ENCODE measurements around the gene NUFIP1.
A peak's percentile ranks its signal among the peaks of the same experiment; 100 is the strongest.

The NUFIP1 gene

GRCh38 chr13:44976196-44976595 is 13.1 kb downstream of the NUFIP1 start:
- Histone ChIP-seq H3K27ac (ENCODE audit: poor library complexity, severe bottlenecking) (no peak overlapping the region), H3K36me3 (ENCODE audit: low read depth) (peaks cover 75% of the 10 kb centered on the region), H3K4me1 (ENCODE audit: insufficient read depth, poor library complexity, severe bottlenecking) (no peaks in the 10 kb centered on the region), H3K4me3 (ENCODE audit: severe bottlenecking) (no peak overlapping the region), H3K27me3 (ENCODE audit: insufficient read depth, poor library complexity, severe bottlenecking) (no peaks in the 10 kb centered on the region), H3K9me3 (ENCODE audit: severe bottlenecking) (no peaks in the 10 kb centered on the region)
- ATAC-seq (ENCODE audit: low read depth) (no peak), DNase-seq (ENCODE audit: low spot score) (no peak)
- TF ChIP-seq, protein P1, sequence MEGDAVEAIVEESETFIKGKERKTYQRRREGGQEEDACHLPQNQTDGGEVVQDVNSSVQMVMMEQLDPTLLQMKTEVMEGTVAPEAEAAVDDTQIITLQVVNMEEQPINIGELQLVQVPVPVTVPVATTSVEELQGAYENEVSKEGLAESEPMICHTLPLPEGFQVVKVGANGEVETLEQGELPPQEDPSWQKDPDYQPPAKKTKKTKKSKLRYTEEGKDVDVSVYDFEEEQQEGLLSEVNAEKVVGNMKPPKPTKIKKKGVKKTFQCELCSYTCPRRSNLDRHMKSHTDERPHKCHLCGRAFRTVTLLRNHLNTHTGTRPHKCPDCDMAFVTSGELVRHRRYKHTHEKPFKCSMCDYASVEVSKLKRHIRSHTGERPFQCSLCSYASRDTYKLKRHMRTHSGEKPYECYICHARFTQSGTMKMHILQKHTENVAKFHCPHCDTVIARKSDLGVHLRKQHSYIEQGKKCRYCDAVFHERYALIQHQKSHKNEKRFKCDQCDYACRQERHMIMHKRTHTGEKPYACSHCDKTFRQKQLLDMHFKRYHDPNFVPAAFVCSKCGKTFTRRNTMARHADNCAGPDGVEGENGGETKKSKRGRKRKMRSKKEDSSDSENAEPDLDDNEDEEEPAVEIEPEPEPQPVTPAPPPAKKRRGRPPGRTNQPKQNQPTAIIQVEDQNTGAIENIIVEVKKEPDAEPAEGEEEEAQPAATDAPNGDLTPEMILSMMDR (IDR thresholded peaks at IDR 0.05; ENCODE audit: poor library complexity, severe bottlenecking) = no peak

DNA sequence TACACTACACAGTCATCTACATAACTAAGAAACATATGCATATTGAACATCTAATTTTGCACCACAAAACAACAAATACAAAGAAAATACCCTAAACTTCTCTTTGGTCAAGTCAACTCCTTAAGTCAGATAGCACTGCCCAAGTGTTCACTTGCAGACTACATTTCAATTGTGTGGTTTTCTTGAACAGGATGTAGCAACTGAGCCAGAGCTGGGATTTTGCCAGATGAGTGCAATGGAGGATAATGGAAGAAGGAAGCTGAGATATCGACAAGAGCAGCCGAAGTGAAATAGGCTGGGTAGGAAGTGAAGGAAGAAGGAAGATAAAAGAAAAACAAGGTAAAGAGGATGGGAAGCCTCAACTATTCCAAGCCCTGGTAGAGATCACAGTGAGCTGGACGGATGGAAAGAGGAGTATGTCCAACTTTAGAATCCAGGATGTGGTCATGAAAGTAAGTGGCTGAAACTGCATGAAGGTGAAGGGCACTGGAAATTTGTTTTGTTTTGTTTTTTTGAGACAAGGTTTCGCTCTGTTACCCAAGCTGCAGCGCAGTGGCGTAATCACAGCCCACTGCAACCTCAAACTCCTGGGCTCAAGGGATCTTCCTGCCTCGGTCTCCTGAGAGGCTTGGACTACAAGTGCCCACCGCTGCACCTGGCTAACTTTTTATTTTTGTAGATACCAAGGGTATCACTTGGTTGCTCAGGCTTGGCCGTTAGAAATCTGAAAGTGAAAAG is 15.0 kb downstream of the NUFIP1 start:
- no peak for DNase-seq (ENCODE audit: low spot score)
- no peak for ATAC-seq (ENCODE audit: low read depth)
- Histone ChIP-seq H3K36me3 (ENCODE audit: low read depth) (peaks cover 63% of the 10 kb centered on the region), H3K4me3 (ENCODE audit: severe bottlenecking) (no peak overlapping the region), H3K9me3 (ENCODE audit: severe bottlenecking) (no peaks in the 10 kb centered on the region), H3K27ac (ENCODE audit: poor library complexity, severe bottlenecking) (no peak overlapping the region), H3K4me1 (ENCODE audit: insufficient read depth, poor library complexity, severe bottlenecking) (no peaks in the 10 kb centered on the region), H3K27me3 (ENCODE audit: insufficient read depth, poor library complexity, severe bottlenecking) (no peaks in the 10 kb centered on the region)
- TF ChIP-seq, protein P1 (IDR thresholded peaks at IDR 0.05; ENCODE audit: poor library complexity, severe bottlenecking) = no peak

- H3K36me3 ChIP-seq (ENCODE audit: low read depth) = peaks cover 63% of the 10 kb centered on the region
Observed at GRCh38 chr13:44972956-44973581, 16.2 kb downstream of the NUFIP1 start.

GRCh38 chr13:44971656-44972595 is 17.3 kb downstream of the NUFIP1 start:
- ATAC-seq (ENCODE audit: low read depth) (no peak), DNase-seq (ENCODE audit: low spot score) (no peak)
- peaks cover 55% of the 10 kb centered on the region for H3K36me3 ChIP-seq (ENCODE audit: low read depth)
- H3K27ac ChIP-seq (ENCODE audit: poor library complexity, severe bottlenecking) = no peak overlapping the region
- TF ChIP-seq, protein P1 (IDR thresholded peaks at IDR 0.05; ENCODE audit: poor library complexity, severe bottlenecking) = no peak
- H3K9me3 ChIP-seq (ENCODE audit: severe bottlenecking) = no peaks in the 10 kb centered on the region
- H3K4me3 ChIP-seq (ENCODE audit: severe bottlenecking) = no peak overlapping the region
- no peaks in the 10 kb centered on the region for H3K27me3 ChIP-seq (ENCODE audit: insufficient read depth, poor library complexity, severe bottlenecking)
- H3K4me1 ChIP-seq (ENCODE audit: insufficient read depth, poor library complexity, severe bottlenecking) = no peaks in the 10 kb centered on the region

More at GRCh38 chr13:44972956-44973581, 16.2 kb downstream of the NUFIP1 start:
- H3K27ac ChIP-seq (ENCODE audit: poor library complexity, severe bottlenecking) = no peak overlapping the region
- TF ChIP-seq, protein P1 (IDR thresholded peaks at IDR 0.05; ENCODE audit: poor library complexity, severe bottlenecking) = peak; percentile 83
- no peaks in the 10 kb centered on the region for H3K9me3 ChIP-seq (ENCODE audit: severe bottlenecking)
- DNase-seq (ENCODE audit: low spot score) (no peak), ATAC-seq (ENCODE audit: low read depth) (no peak)
- no peak overlapping the region for H3K4me3 ChIP-seq (ENCODE audit: severe bottlenecking)
- H3K4me1 ChIP-seq (ENCODE audit: insufficient read depth, poor library complexity, severe bottlenecking) = no peaks in the 10 kb centered on the region
- no peaks in the 10 kb centered on the region for H3K27me3 ChIP-seq (ENCODE audit: insufficient read depth, poor library complexity, severe bottlenecking)
